GM18519 (cell line): Measurements from ENCODE around the gene PAAF1.

Experiments used
- ATAC-seq: cut with Tn5 transposase; IDR thresholded peaks from one replicate; pipeline ENCODE4 v1.9.1; 2021; ENCODE audit warnings: mild to moderate bottlenecking, moderate library complexity; ENCODE audit not compliant: unreplicated experiment, low FRiP score

Gene PAAF1

DNA sequence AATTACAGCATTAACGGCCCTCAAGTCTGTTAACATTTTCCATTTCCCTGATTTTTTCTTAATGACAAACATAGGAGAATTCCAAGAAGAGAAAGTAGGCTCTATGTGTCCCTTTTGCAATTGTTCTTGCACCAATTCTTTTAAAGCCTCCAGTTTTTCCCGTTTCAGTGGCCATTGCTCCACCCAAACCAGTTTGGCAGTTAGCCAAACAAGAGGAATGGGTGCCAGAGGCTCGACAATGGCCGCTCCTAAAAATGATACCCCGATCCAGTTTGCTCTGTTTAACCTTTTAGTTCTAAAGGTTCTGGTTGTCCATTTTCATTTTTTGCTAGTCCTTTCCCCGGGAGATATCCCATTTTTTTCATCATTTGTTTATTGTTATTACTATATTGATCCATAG is 67.3 kb downstream of the PAAF1 start:
- ATAC-seq = no peak

DNA sequence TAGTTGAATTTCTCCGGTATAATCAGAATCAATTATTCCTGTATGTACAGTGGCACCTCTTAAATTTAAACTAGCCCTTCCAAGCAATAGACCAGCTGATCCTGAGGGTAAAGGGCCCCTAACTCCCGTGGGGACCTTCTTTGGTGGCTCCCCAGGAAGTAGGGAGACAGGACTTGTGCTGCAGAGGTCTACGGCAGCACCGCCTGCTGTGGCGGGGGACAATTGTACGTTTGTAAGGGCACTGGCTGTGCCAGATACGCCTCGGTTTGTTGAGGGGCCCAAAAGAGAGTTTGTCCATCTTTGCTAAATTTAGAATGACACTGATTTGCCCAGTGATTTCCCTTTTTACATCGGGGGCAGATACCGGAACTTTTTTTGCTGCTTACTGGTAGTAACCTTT is 68.1 kb downstream of the PAAF1 start:
- ATAC-seq = no peak

DNA sequence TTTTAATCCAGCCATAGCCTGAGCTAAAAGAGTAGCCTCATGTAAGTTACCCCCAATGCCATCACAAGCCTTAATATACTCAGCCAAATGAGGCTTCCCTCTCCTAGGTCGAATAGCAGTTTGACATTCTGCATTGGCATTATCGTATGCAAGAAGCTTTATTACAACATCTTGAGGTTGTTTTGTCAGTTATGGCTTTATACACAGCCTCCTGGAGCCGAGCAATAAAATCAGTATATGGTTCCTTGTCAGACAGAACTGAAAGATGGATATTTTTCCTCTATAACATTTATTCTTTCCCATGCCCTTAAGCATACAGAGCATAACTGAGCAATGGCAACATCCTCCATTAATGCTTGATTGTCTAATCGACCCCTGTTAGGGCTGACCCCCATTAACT is 68.6 kb downstream of the PAAF1 start:
- no peak for ATAC-seq

DNA sequence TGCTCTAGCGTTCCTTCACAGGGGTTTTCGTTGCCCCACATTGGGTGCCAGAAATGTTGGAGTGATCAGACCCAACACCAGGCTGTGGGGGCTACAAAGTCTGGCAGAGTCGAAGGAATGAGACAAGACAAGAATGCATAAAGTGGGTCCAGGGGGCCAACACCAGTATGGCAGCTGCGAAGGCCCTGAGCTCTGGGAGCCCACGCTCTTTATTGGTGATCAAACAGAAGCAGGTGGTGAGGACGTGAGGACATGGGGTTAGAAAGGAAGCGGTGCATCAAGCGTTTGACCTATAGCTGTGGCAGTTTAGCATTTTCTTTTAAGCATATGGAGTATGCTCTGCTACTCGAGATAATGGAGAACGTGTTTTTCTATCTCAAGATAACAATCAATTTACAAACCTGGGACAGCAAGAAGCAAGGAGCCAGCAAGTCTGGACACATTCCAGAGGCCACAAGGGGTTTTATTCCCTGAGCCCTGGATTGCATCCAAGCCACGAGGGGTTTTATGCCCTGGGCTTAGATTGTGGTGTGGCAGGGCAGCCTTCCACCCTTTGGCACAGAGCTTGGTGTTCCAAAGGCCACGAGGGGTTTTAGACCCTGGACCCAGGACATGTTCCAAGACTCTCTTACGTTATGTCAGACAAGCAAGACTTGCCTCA is 70.1 kb downstream of the PAAF1 start:
- ATAC-seq = no peak

DNA sequence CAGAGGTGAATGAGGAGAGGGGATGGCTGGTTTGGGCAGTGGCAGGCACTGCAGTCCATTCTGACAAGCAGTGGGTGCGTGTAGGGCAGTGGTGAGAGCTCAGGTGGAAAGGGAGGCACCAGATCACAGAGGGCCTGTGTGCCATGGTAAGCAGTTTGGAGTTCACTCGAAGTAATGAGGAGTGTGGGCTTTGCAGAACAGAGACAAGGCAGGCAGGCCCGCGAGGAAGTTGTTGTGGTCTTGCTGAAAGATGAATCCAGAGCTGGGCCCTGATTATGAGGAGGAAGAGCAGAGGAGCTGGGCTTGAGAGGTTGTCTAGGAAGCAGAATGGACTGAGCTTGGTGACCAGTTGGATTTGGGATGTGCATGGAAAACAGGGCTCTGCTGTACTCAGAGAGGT is 72.4 kb downstream of the PAAF1 start:
- no peak for ATAC-seq

DNA sequence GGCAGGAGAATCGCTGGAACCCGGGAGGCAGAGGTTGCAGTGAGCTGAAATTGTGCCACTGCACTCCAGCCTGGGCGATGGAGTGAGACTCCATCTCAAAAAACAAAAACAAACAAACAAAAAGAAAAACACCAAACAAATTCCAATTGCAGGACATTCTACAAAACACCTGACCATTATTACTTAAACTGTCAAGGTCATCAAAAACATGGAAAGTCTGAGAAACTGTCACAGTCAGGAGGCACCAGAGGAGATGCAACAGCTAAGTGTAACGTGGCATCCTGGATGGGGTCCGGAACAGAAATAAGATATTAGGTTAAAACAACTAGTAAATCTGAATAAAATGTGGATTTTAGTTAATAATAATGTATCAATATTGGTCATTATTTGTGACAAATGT is 73.1 kb downstream of the PAAF1 start:
- no peak for ATAC-seq

DNA sequence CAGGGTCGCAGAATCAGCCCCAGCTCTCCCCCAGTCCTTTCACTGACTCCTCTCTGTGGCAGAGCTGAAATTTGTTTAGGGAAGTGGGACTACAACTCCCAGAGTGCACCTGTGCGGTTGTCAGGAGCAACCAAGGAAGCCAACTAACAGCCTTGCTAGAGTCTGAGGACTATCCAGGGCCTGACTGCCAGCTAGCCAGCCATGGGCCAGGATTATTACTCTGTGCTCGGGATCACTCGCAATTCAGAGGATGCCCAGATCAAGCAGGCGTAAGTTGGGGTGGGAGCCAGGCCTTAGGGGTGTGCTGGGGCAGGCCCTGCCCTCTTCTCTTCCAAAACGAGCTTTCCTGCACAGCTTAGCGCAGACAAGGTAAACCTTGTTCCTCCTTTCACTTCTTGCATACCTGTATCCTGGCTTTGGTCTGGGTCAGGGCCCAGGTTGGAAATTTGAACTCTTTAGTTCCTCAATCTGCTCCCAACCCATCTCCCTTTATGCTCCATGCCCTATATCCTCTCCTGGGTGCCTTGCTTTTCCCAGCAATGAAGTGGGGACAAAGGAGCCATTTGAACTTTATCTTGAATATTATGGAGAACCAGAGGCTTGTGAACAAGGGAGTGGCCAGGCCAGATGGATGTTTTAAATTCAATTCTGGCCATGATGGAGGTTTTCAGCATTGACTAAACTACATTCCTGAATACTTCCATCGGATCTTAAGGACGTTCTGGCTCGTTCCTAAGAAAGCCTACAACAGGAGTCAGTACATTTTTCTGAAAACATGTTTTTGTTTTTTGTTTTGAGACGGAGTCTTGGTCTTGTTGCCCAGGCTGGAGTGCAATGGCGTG is 74.3 kb downstream of the PAAF1 start, which contains the start of gene DNAJB13:
Gene DNAJB13 (plus strand): TSS at position 158 of the 842 bp plus-strand sequence. CDS start 44 bp downstream, at position 202.
- peak; percentile 67 for ATAC-seq

DNA sequence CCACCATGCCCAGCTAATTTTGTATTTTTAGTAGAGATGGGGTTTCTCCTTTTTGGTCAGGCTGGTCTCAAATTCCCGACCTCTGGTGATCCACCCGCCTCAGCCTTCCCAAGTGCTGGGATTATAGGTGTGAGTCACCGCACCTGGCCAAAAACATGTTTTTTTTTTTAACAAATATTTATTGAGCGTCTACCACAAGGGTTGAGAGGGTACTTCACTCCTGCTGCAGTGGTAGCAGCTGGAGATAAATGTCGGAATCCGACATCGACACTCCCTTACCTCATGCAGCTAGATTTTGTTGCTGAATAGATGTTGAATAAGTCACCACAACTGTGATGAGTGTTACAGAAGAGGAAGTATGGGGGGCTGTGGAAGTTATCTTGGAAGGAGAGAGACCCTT is 75.0 kb downstream of the PAAF1 start:
- no peak for ATAC-seq

DNA sequence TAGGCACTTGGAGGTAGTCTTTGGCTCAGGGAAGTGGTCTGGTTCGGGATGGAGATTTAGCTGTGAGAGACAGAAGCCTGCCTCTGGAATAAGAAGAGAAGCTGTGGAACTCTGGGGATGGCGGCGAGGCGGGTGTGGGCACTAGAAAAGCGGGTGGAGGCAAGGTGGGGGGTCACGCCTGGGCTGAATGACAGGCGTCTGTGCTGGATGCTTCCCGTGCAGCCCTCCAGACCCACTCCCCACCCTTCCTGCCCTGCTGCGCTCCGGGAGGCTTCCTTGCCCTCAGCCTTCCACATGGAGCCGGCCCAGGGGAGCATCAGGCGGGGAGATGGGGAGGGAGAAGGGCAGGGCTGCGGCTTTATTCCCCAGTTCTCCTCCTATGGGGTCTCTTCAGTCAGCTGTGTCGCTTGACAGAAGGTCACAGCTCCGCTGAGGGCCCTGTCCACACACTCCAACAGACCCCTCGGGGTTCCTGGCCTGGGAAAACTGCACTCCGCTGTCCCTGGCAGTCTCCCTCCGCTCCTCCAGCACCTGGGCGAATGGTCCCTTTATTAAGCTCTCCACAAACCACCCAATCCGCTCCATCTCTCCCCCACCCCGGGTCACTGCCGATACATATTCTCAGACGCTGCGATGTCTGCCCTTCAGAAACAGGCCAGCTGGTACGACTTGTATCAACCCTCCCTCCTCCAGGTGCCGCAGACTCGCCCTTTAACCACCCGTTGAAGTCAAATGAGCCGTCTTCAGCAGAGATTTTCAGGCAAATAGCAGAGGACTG is 80.3 kb downstream of the PAAF1 start:
- ATAC-seq = no peak

DNA sequence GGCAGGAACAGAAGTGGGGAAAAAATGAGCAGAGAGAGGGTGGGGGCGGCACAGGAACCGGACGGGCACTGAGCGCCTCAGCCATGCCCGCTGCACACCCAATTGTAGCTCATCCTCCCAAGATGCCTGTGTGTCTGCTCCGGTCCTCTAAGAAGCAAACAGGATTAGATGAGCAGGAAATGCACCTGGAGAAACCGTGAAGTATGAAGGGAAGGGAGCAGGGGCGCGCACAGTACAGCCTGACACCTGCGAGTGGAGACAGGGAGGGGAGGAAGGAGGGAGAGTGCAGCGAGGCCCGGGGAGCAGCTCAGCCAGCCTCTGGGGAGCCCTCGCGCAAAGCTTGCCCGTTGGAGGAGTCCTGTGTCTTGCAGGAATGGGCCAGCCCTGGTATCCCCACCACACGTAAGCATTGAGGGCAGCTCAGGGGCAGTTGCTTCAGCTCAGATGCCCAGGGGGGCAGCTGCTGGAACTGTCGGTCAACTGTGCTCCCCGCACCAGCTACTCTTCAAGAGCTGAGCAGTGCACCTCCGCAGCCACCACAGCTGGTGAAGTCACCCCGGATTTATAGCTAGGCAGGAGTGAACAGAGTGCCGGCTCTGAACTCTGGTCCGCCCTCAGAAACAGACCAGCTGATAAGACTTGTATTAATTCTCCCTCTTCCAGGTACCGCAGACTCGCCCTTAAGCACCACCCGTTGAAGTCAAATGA is 81.0 kb downstream of the PAAF1 start:
- no peak for ATAC-seq

DNA sequence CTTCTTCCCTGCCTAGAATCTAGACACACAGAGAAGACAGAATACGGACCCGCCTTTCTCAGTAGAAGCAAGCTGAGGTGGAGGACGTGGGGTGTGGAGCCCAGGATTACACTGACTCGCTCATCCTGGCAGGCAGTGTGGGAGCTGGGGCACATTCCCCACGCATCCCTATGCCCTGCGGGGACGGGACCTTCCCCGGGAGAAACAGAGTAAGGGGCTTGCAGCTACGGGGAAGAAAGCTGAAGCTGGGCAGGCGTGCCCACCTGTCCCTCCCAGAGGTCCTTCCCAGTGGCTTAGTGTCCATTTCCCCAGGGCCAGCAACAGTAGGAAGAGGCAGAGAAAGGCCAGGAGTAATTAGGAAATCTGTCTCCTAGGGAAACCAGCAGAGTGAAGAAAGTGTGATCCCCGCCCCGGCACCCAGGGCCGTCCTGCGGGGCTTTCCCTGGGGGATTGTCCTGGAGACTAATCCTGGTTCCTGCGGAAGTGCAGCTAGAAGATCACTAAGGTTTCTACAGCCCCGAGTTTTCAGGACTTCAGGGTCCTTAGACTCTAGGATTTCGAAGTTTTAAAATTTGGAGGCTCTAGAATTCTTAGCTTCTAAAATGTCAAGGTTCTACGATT is 81.8 kb downstream of the PAAF1 start:
- ATAC-seq = no peak

DNA sequence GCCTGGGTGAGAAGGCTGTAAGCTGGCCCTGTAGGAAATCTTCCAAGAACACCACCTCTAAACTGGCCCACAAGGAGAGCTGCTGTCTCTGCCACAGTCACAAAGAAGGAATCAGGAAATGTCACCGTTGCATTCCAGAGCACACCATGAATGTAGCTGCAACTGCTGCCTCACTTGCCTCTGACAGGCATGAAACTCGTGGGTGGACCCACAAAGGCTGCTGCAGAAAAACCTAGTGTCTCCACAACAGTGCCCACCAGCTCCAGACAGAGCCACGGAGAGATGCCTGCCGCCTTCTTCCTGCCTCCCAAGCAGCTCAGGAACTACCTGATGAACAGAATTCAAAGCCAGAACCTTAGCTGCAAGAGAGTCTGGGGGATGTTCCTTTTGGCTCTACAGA is 84.5 kb downstream of the PAAF1 start:
- no peak for ATAC-seq

DNA sequence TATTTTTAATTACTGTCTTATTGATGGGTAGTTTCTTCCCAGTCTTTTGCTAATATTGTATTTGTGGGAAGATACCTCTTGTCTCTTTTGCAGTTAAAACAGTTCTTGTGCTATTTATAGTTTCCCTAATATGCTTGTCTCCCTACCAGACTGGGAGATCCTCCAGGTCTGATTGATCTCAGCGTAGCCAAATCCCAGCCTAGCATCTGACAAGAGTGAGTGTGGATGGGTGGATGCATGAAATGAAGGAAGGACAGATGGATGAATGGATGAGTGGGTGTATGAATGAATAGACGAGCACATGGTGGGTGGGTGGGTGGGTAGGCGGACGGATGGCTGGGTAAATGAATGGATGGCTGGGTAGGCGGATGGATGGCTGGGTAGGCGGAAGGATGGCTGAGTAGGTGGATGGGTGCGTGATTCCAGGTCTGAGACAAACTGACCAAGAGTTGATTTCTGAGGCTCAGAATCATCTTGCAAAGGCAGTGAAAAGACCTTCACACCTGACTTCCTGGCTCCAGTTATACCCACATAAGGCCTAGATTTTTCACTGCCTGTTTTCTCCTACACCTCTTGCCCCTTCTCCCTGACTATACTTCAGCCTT is 85.4 kb downstream of the PAAF1 start:
- no peak for ATAC-seq

DNA sequence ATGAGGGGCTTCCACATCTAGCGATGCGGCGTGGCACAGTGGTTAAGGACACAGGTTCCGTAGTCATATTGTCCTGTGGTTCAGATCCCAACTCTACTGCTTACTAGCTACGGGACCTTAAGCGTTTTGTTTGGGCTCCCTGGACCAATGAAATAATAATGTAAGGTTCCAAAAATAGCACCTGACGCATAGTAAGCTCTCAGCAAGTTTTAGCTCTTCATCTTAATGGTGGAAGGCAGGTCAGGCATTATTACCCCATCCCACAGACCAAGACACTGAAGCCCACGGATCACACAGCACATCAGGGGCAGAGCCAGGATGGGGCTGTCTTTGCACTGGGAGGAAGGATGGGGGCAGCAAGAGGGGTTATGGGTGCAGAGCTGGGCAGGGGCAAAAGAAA is 87.1 kb downstream of the PAAF1 start:
- ATAC-seq = no peak

DNA sequence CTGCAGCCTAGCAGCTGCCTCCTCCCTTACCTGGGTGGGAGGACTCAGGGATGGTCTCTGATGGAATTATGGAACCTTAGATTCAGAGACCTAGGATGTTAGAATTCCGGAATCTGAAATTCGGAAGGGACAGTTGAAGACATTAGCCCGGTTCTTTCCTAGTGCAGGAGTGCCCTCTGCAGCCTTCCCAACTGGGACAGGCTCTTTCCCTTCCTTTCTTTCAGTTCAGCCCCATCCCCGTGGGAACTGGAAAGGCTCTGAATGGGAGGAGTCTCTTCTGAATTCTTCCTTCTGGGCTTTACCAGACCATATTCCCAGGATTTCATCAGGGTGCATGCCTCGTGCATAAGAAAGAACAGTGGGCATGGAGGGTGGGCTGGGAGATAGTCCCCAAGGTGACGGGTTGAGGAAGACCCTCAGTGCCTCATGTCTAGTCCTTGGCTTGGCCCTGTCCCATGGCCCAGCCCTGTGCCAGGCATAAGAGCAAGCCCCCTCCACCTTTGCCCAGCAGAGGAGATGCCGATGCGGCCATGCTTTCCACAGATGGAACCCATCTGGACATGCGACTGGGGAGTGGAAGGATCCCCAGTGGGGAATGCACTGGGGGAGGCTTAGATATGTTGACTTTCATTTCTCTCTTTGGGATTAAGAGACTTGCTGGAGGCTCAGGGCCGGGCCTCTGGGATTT is 88.4 kb downstream of the PAAF1 start:
- ATAC-seq = no peak

DNA sequence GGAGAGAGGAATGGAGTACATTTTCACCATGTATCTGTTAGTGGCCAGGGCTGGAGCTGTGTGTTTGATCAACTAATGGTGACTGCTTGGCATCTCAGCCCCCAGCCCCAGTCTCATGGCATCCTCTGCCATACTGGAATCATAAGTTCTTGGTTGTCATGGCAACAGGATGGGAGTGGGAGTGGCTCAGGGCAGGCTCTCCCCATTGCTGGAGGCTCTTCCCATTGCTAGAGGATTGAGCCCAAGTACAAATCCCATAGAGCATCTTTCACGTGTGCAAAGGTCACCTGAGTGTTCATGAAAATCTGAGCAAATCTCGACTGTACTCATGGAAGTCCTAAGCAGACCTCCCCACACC is 88.9 kb downstream of the PAAF1 start:
- no peak for ATAC-seq

DNA sequence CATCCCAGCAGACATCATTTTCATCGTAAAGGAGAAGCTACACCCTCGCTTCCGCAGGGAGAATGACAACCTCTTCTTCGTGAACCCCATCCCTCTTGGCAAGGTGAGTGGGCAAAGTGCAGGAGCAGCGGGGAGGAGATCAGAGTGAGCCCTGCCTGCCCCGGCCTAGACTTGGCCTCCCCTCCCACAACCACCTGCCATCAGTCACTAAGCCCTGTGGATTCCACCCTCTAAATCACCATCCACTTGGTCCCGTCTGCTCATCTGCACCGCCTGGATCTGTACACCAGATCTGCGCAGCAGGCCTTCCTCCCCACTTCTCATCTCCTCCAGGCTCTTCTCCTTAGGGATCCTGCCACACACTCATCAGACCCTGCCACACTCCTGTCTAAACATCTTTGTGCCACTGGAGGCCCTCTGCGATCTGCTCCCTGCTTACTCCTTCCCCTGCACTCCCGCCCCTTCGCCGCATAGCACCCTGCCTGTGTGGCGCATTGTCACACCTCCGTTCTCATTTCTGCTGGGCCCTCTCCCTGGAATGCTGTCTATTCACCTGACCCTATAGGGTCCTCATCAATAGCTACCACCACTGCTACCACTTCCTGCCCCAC is 91.7 kb downstream of the PAAF1 start:
- ATAC-seq = no peak

DNA sequence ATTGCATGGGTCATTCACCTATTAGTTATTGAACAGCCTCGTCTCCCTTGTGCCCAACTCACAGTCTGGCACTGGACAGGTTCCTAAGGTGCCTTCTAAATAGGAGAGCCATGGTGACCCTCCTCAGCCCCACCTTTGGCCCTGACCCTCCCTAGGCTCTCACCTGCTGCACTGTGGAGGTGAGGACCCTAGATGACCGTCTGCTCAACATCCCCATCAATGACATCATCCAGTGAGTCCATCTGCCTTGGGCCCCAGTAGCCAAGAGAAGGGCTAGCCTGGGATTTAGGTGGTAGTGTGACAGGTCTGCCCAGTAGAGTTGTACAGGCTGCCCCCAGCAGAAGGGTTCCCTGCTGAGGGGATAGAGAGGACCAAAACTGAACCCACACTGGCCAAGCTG is 92.3 kb downstream of the PAAF1 start:
- ATAC-seq = no peak
